Osteoblast (primary cell): Measurements from ENCODE around the gene RIN1. TPM values are rescaled to one million over a fixed set of nuclear protein-coding genes. Genes with fewer than 3 reads are reported as not detected.

Experiments
- DNase-seq: peaks from one replicate; pipeline ENCODE4 v3.0.0; 2011; ENCODE audit warnings: low spot score, mixed read lengths; ENCODE audit not compliant: insufficient read length; ENCODE audit errors: missing footprints
- H2AFZ ChIP-seq: 2 replicates; pipeline ENCODE4 v1.6.0; 2011; ENCODE audit warnings: mild to moderate bottlenecking, low read length
- H3K27ac ChIP-seq: 2 replicates; pipeline ENCODE4 v1.5.1; 2011; ENCODE audit warnings: mild to moderate bottlenecking, low read depth, low read length, moderate library complexity
- H3K27me3 ChIP-seq: 2 replicates; pipeline ENCODE4 v1.6.0; 2012; ENCODE audit warnings: mild to moderate bottlenecking, control low read depth, inconsistent platforms, low read length, moderate library complexity; ENCODE audit not compliant: insufficient read depth
- H3K36me3 ChIP-seq: 2 replicates; pipeline ENCODE4 v1.5.1; 2011; ENCODE audit warnings: mild to moderate bottlenecking, low read length, control low read depth, moderate library complexity; ENCODE audit not compliant: insufficient read depth
- H3K4me1 ChIP-seq: 2 replicates; pipeline ENCODE4 v1.5.1; 2011; ENCODE audit warnings: mild to moderate bottlenecking, low read length, control low read depth, moderate library complexity; ENCODE audit not compliant: insufficient read depth
- H3K4me2 ChIP-seq: 2 replicates; pipeline ENCODE4 v1.6.0; 2011; ENCODE audit warnings: mild to moderate bottlenecking, low read length; ENCODE audit not compliant: insufficient read depth
- H3K4me3 ChIP-seq: fragments of 200-600 bp; sonication (generic); 3 replicates; pipeline ENCODE4 v1.5.1; 2012; ENCODE audit warnings: mild to moderate bottlenecking, low read length, inconsistent platforms; ENCODE audit not compliant: insufficient read depth
- H3K79me2 ChIP-seq: 2 replicates; pipeline ENCODE4 v1.6.0; 2012; ENCODE audit warnings: mild to moderate bottlenecking, low read length, control low read depth, inconsistent platforms; ENCODE audit not compliant: insufficient read depth
- H3K9me3 ChIP-seq: 2 replicates; pipeline ENCODE4 v1.5.1; 2011; ENCODE audit warnings: low read depth, low read length, control low read depth
- H4K20me1 ChIP-seq: 2 replicates; pipeline ENCODE4 v1.6.0; 2012; ENCODE audit warnings: mild to moderate bottlenecking, low read length, control low read depth; ENCODE audit not compliant: insufficient read depth
- CTCF ChIP-seq: IDR thresholded peaks from 2 replicates; pipeline ENCODE4 v1.5.1; 2011; ENCODE audit warnings: mild to moderate bottlenecking, low read depth, low read length, moderate library complexity; ENCODE audit errors: extremely low read depth
- total RNA-seq: library from RNA; depleted of rRNA; stranded (reverse); fragments of >200 nt; gene quantifications from 2 replicates; pipeline ENCODE4 v1.2.3, GENCODE V29; 2012

Gene RIN1
- total RNA-seq, 1 donor: 27.1 TPM

GRCh38 chr11:66326261-66327111 is 9.7 kb downstream of the RIN1 start:
- Histone ChIP-seq H2AFZ (no peak overlapping the region), H3K4me3 (no peak overlapping the region), H3K79me2 (no peaks in the 10 kb centered on the region), H3K9me3 (no peaks in the 10 kb centered on the region), H3K27me3 (no peaks in the 10 kb centered on the region), H3K27ac (peak overlapping the region; percentile 77), H3K36me3 (peaks cover 5% of the 10 kb centered on the region), H3K4me1 (peaks cover 59% of the 10 kb centered on the region), H3K4me2 (peak overlapping the region; percentile 51), H4K20me1 (no peaks in the 10 kb centered on the region)
- DNase-seq: peak; percentile 93
- no peak for TF ChIP-seq CTCF

GRCh38 chr11:66325263-66325671 is 11.0 kb downstream of the RIN1 start:
- peaks cover 59% of the 10 kb centered on the region for H3K4me1 ChIP-seq
- H3K4me3 ChIP-seq: no peak overlapping the region
- H3K79me2 ChIP-seq: no peaks in the 10 kb centered on the region
- H3K27me3 ChIP-seq: no peaks in the 10 kb centered on the region
- H3K9me3 ChIP-seq: no peaks in the 10 kb centered on the region
- H2AFZ ChIP-seq: no peak overlapping the region
- H4K20me1 ChIP-seq: no peaks in the 10 kb centered on the region
- H3K27ac ChIP-seq: peak overlapping the region; percentile 7
- DNase-seq: peak; percentile 65
- H3K36me3 ChIP-seq: no peaks in the 10 kb centered on the region
- no peak overlapping the region for H3K4me2 ChIP-seq
- no peak for TF ChIP-seq CTCF

- Histone ChIP-seq H3K27ac (peak overlapping the region; percentile 50), H3K4me2 (no peak overlapping the region), H3K36me3 (no peaks in the 10 kb centered on the region)
Observed at GRCh38 chr11:66324664-66325063, 11.6 kb downstream of the RIN1 start.

More at GRCh38 chr11:66324664-66325063, 11.6 kb downstream of the RIN1 start:
- Histone ChIP-seq H3K4me3 (no peak overlapping the region), H3K9me3 (no peaks in the 10 kb centered on the region), H3K4me1 (peaks cover 55% of the 10 kb centered on the region), H3K27me3 (no peaks in the 10 kb centered on the region), H4K20me1 (no peaks in the 10 kb centered on the region), H2AFZ (no peak overlapping the region), H3K79me2 (no peaks in the 10 kb centered on the region)
- peak; percentile 81 for DNase-seq
- no peak for TF ChIP-seq CTCF
